A549 (cell line): Measurements from ENCODE around the gene ESPNL. TPM values are rescaled to one million over a fixed set of nuclear protein-coding genes. Genes with fewer than 3 reads are reported as not detected.

Source experiments
- ATAC-seq, 2 experiments: fragments of 200-7000 bp in 1 of 2; fragments of >200 bp in 1 of 2; cut with Nextera tagmentation in 1 of 2; cut with Tn5 transposase in 1 of 2; 3 replicates each; pipeline versions ENCODE4 v1.8.0 to v1.9.1; 2018 to 2020; ENCODE audit warnings: mild to moderate bottlenecking in 1 of 2, moderate library complexity in 1 of 2
- CTCF ChIA-PET: fragments of 300-600 bp; sonication (Branson Sonifier 250); formaldehyde crosslinking; extraction: SDS; loops from one replicate; lab custom pipeline; 2021; ENCODE audit warnings: antibody characterized with exemption, inconsistent platforms; lab: Yijun Ruan, JAX
- POLR2A ChIA-PET: fragments of 350-600 bp; formaldehyde crosslinking; extraction: SDS; loops from one replicate; lab custom pipeline; 2021; ENCODE audit warnings: antibody characterized with exemption, inconsistent platforms; lab: Yijun Ruan, JAX
- DNase-seq, 2 experiments: peaks; one replicate each; pipeline versions ENCODE4 v3.0.0 to v3.0.0-alpha.2; 2011 to 2016; ENCODE audit warnings: low read depth in 1 of 2, low spot score in 1 of 2
- FAIRE-seq: peaks from 2 replicates; lab custom pipeline; 2011; peaks lifted over from hg19 to GRCh38; lab: Jason Lieb, UNC
- H3K27ac ChIP-seq, 2 experiments: fragments of >200 bp; sonication (Bioruptor Twin); formaldehyde crosslinking; 3 replicates each; pipeline ENCODE4 v1.5.1; 2016 to 2017
- H3K4me1 ChIP-seq: fragments of >200 bp; sonication (Bioruptor Twin); formaldehyde crosslinking; 3 replicates; pipeline ENCODE4 v1.6.1; 2016
- H3K4me2 ChIP-seq: fragments of >200 bp; sonication (Bioruptor Twin); formaldehyde crosslinking; 3 replicates; pipeline ENCODE4 v1.6.1; 2016
- H3K4me3 ChIP-seq: fragments of >200 bp; sonication (Bioruptor Twin); formaldehyde crosslinking; 3 replicates; pipeline ENCODE4 v1.5.1; 2016
- H3K9me3 ChIP-seq: fragments of >200 bp; sonication (Bioruptor Twin); formaldehyde crosslinking; 3 replicates; pipeline ENCODE4 v1.6.1; 2016
- CBX8 ChIP-seq: fragments of 200-600 bp; sonication (generic); IDR thresholded peaks from 2 replicates; pipeline ENCODE4 v1.6.1; 2016
- CHD2 ChIP-seq: fragments of 150-350 bp; IDR thresholded peaks from 2 replicates; pipeline ENCODE4 v1.6.1; 2014; ENCODE audit warnings: low read length; ENCODE audit not compliant: partially characterized antibody
- EHF ChIP-seq: fragments of 250-450 bp; sonication (Bioruptor Pico); IDR thresholded peaks from 2 replicates; pipeline ENCODE4 v1.5.0; 2020; ENCODE audit warnings: mild to moderate bottlenecking
- EP300 ChIP-seq, 2 experiments: fragments of >200 bp; sonication (Bioruptor Twin); formaldehyde crosslinking; IDR thresholded peaks; 2 replicates in 1 of 2; 3 replicates in 1 of 2; pipeline ENCODE4 v1.6.1; 2016 to 2017
- FOSL2 ChIP-seq, 2 experiments: fragments of 450-650 bp in 1 of 2; fragments of >200 bp in 1 of 2; sonication (Bioruptor Twin) in 1 of 2; formaldehyde crosslinking; IDR thresholded peaks; 2 replicates each; pipeline versions ENCODE4 v1.5.0 to v1.6.1; 2016 to 2020; ENCODE audit warnings: mild to moderate bottlenecking in 1 of 2, moderate library complexity in 1 of 2
- FOXS1 ChIP-seq: fragments of 250-450 bp; sonication (Bioruptor Pico); IDR thresholded peaks from 2 replicates; pipeline ENCODE4 v1.5.0; 2020; ENCODE audit warnings: mild to moderate bottlenecking, moderate library complexity
- HOXB5 ChIP-seq: fragments of 250-450 bp; sonication (Bioruptor Pico); IDR thresholded peaks from 2 replicates; pipeline ENCODE4 v1.5.0; 2020; ENCODE audit warnings: mild to moderate bottlenecking, moderate library complexity
- MYC ChIP-seq: IDR thresholded peaks from 2 replicates; pipeline ENCODE4 v1.6.1; 2012; ENCODE audit warnings: mild to moderate bottlenecking, inconsistent platforms, low read length, improper control_type of control experiment, borderline replicate concordance
- NFE2L2 ChIP-seq: fragments of 150-350 bp; conservative IDR thresholded peaks from 2 replicates; pipeline ENCODE4 v1.6.1; 2014; ENCODE audit warnings: low read length
- NR3C1 ChIP-seq: fragments of >200 bp; sonication (Bioruptor Twin); formaldehyde crosslinking; IDR thresholded peaks from 3 replicates; pipeline ENCODE4 v1.6.1; 2017
- POLR2A ChIP-seq: IDR thresholded peaks from 2 replicates; pipeline ENCODE4 v1.6.1; 2012; ENCODE audit warnings: mild to moderate bottlenecking, low read length
- POLR2AphosphoS2 ChIP-seq: conservative IDR thresholded peaks from 2 replicates; pipeline ENCODE4 v1.6.1; 2012; ENCODE audit warnings: low read length, improper control_type of control experiment, inconsistent platforms
- RAD21 ChIP-seq, 2 experiments: fragments of >200 bp in 1 of 2; sonication (Bioruptor Twin) in 1 of 2; formaldehyde crosslinking in 1 of 2; IDR thresholded peaks in 1 of 2; conservative IDR thresholded peaks in 1 of 2; 2 replicates in 1 of 2; 3 replicates in 1 of 2; pipeline ENCODE4 v1.6.1; 2012 to 2018; ENCODE audit warnings: inconsistent platforms in 1 of 2
- RARB ChIP-seq: fragments of 250-450 bp; sonication (Bioruptor Pico); IDR thresholded peaks from 2 replicates; pipeline ENCODE4 v1.8.0; 2021; ENCODE audit warnings: mild to moderate bottlenecking, moderate library complexity
- RCOR1 ChIP-seq: fragments of 150-350 bp; IDR thresholded peaks from 2 replicates; pipeline ENCODE4 v1.6.1; 2014; ENCODE audit warnings: antibody characterized with exemption, low read length, low read depth
- RFX5 ChIP-seq: fragments of 450-650 bp; IDR thresholded peaks from 2 replicates; pipeline ENCODE4 v1.7.1; 2014; ENCODE audit warnings: antibody characterized with exemption, mild to moderate bottlenecking, moderate library complexity
- RNF2 ChIP-seq: fragments of 200-600 bp; sonication (generic); IDR thresholded peaks from 2 replicates; pipeline ENCODE4 v1.6.1; 2016; ENCODE audit warnings: low read depth, mild to moderate bottlenecking, antibody characterized with exemption, moderate library complexity, borderline replicate concordance
- SREBF2 ChIP-seq: fragments of 450-650 bp; IDR thresholded peaks from 2 replicates; pipeline ENCODE4 v1.6.1; 2014; ENCODE audit warnings: mild to moderate bottlenecking, moderate library complexity
- TFCP2L1 ChIP-seq: fragments of 250-450 bp; sonication (Bioruptor Pico); IDR thresholded peaks from 2 replicates; pipeline ENCODE4 v1.5.0; 2021; ENCODE audit warnings: mild to moderate bottlenecking
- ZNF302 ChIP-seq: fragments of 250-450 bp; sonication (Bioruptor Pico); IDR thresholded peaks from 2 replicates; pipeline ENCODE4 v1.9.0; 2021; ENCODE audit warnings: inconsistent platforms, mild to moderate bottlenecking, moderate library complexity
- WGBS: methylation state at CpG from one replicate; pipeline ENCODE4 v1.1.6; 2017; ENCODE audit errors: missing lambda C conversion rate; 5-methylcytosine and 5-hydroxymethylcytosine counted together
- polyA plus RNA-seq, 4 experiments: library from polyadenylated mRNA; depleted of rRNA in 3 of 4; stranded (reverse); fragments of >200 nt; fragmentation: RNase III in 1 of 4; extraction: RNeasy Plus Mini Kit Qiagen cat#74134 plus additional on column Dnase treatment in 1 of 4; gene quantifications; 2 replicates in 3 of 4; 3 replicates in 1 of 4; pipeline ENCODE4 v1.2.3, GENCODE V29; 2011 to 2017
- TF ChIP-seq, protein P1 (sequence below): fragments of 250-450 bp; sonication (Bioruptor Pico); IDR thresholded peaks from 2 replicates; pipeline ENCODE4 v1.5.0; 2020; ENCODE audit warnings: low read depth, mild to moderate bottlenecking, moderate library complexity
- TF ChIP-seq, protein P2 (sequence below): IDR thresholded peaks from 2 replicates; pipeline ENCODE4 v1.6.1; 2012
- TF ChIP-seq, protein P3 (sequence below): IDR thresholded peaks from 2 replicates; pipeline ENCODE4 v1.6.1; 2012
- TF ChIP-seq, protein P4 (sequence below): IDR thresholded peaks from 2 replicates; pipeline ENCODE4 v1.6.1; 2012; ENCODE audit warnings: low read depth, borderline replicate concordance
- TF ChIP-seq, protein P5 (sequence below): fragments of >200 bp; sonication (Bioruptor Twin); formaldehyde crosslinking; IDR thresholded peaks from 3 replicates; pipeline ENCODE4 v1.6.1; 2016
- TF ChIP-seq, protein P6 (sequence below): fragments of 250-450 bp; sonication (Bioruptor Pico); IDR thresholded peaks from 2 replicates; pipeline ENCODE4 v1.5.0; 2021; ENCODE audit warnings: mild to moderate bottlenecking, moderate library complexity, borderline replicate concordance
- TF ChIP-seq, protein P7 (sequence below): fragments of 200-600 bp; sonication (generic); IDR thresholded peaks from 2 replicates; pipeline ENCODE4 v1.6.1; 2016; ENCODE audit warnings: antibody characterized with exemption, mild to moderate bottlenecking, moderate library complexity

The ESPNL gene
- polyA plus RNA-seq, 2 of the 4 experiments (the other 2 are of a cell fraction): 0.04 to 0.22 TPM

DNA sequence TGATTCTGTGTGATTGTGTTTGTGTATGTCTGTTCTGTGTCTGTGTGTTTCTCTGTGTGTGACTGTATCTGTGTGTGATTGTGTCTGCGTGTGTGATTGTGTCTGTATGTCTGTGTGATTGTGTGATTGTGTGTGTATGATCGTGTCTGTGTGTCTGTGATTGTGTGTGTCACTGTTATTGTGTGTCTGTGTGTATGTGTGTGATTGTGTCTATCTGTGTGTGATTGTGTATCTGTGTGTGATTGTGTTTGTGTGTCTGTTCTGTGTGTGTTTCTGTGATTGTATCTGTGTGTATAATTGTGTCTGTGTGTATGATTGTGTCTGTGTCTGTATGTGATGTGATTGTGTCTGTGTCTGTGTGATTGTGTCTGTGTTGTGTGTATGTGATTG lies 26.6 kb downstream of the ESPNL start:
- Histone ChIP-seq H3K27ac (no peak overlapping the region), H3K4me1 (no peaks in the 10 kb centered on the region), H3K9me3 (no peaks in the 10 kb centered on the region), H3K4me3 (no peak overlapping the region), H3K4me2 (no peak overlapping the region)
- 89% methylated on average over 2 of the region's 2 CpGs for WGBS
- FAIRE-seq (no peak), DNase-seq (no peak), ATAC-seq (no peak)
- TF ChIP-seq, protein P1, sequence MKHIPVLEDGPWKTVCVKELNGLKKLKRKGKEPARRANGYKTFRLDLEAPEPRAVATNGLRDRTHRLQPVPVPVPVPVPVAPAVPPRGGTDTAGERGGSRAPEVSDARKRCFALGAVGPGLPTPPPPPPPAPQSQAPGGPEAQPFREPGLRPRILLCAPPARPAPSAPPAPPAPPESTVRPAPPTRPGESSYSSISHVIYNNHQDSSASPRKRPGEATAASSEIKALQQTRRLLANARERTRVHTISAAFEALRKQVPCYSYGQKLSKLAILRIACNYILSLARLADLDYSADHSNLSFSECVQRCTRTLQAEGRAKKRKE (CRISPR knock-in tag): no peak
- TF ChIP-seq MYC (no peak), CBX8 (no peak), POLR2A (no peak), EP300 (IDR thresholded peaks at IDR 0.05) (no peak), FOXS1 (no peak), NR3C1 (no peak), RNF2 (no peak), TFCP2L1 (CRISPR knock-in tag) (no peak), HOXB5 (CRISPR knock-in tag) (no peak), SREBF2 (no peak), FOSL2 (IDR thresholded peaks at IDR 0.05) (no peak), FOSL2 (CRISPR knock-in tag; IDR thresholded peaks at IDR 0.05) (no peak), RFX5 (no peak), RARB (no peak)
- TF ChIP-seq, protein P2, sequence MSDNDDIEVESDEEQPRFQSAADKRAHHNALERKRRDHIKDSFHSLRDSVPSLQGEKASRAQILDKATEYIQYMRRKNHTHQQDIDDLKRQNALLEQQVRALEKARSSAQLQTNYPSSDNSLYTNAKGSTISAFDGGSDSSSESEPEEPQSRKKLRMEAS: no peak
- TF ChIP-seq, protein P3, sequence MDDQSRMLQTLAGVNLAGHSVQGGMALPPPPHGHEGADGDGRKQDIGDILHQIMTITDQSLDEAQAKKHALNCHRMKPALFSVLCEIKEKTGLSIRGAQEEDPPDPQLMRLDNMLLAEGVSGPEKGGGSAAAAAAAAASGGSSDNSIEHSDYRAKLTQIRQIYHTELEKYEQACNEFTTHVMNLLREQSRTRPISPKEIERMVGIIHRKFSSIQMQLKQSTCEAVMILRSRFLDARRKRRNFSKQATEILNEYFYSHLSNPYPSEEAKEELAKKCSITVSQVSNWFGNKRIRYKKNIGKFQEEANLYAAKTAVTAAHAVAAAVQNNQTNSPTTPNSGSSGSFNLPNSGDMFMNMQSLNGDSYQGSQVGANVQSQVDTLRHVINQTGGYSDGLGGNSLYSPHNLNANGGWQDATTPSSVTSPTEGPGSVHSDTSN: no peak
- TF ChIP-seq, protein P4, sequence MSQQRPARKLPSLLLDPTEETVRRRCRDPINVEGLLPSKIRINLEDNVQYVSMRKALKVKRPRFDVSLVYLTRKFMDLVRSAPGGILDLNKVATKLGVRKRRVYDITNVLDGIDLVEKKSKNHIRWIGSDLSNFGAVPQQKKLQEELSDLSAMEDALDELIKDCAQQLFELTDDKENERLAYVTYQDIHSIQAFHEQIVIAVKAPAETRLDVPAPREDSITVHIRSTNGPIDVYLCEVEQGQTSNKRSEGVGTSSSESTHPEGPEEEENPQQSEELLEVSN: no peak
- TF ChIP-seq, protein P5, sequence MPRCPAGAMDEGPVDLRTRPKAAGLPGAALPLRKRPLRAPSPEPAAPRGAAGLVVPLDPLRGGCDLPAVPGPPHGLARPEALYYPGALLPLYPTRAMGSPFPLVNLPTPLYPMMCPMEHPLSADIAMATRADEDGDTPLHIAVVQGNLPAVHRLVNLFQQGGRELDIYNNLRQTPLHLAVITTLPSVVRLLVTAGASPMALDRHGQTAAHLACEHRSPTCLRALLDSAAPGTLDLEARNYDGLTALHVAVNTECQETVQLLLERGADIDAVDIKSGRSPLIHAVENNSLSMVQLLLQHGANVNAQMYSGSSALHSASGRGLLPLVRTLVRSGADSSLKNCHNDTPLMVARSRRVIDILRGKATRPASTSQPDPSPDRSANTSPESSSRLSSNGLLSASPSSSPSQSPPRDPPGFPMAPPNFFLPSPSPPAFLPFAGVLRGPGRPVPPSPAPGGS: no peak
- TF ChIP-seq, protein P6, sequence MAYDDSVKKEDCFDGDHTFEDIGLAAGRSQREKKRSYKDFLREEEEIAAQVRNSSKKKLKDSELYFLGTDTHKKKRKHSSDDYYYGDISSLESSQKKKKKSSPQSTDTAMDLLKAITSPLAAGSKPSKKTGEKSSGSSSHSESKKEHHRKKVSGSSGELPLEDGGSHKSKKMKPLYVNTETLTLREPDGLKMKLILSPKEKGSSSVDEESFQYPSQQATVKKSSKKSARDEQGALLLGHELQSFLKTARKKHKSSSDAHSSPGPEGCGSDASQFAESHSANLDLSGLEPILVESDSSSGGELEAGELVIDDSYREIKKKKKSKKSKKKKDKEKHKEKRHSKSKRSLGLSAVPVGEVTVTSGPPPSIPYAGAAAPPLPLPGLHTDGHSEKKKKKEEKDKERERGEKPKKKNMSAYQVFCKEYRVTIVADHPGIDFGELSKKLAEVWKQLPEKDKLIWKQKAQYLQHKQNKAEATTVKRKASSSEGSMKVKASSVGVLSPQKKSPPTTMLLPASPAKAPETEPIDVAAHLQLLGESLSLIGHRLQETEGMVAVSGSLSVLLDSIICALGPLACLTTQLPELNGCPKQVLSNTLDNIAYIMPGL: no peak
- ChIA-PET POLR2A (interaction anchor here (0.6 kb wide), 1 partner anchor 162 kb away, joined by 4 read pairs; no protein-coding TSS in a partner anchor), CTCF (interaction anchor here (0.6 to 1.2 kb wide), 2 partner anchors 12 to 27 kb away, joined by 3 read pairs; no protein-coding TSS in a partner anchor)

DNA sequence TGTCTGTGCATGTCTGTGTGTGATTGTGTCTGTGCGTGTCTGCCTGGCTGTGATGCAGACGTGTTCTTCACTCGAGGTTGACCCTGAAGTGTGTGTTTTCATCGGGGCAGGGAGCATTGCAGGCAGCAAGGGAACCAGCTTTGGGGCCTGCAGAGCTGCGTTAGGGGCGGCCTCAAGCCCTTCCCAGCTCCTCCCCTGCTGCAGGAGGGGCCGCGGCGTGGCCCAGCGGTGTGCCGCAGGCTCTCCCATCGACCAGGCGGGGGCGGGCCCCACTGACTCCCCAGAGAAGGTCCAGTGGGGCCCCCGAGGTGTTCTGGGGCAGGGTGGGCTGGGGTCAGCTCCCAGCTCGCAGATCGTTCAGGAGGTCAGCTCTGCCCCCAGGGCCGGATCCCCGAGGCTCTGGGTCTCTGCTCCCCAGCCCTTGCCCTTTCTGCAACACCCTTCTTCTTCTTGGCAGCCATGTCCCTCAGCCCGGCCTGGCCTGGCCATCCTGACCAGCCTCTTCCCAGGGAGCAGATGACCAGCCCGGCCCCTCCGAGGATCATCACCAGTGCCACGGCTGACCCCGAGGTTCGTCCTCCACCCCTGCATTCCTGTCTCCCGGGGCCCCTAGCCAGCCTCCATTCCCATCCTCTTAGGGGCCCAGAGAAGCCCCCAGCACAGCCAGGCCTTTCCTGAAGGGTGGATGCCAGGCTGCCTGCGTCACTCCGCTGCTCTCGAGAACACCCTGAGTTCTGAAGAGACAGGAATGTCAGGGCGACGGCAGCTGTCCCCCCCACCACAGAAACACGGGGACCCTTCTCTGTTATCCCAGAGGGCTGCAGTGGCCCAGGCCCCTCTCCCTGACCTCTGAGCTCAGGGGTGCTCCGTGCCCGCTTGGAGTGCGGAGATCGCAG lies 27.3 kb downstream of the ESPNL start:
- no peak for FAIRE-seq
- H3K27ac ChIP-seq: 0 out of 6 replicates have a peak overlapping the region, but pooled peaks of 1 of the 2 experiments have one; percentile 42
- peak in 1 of 2 experiments; percentile 44 for DNase-seq
- CTCF ChIA-PET: interaction anchor here (0.6 to 1.2 kb wide), 2 partner anchors 12 to 26 kb away, joined by 3 read pairs; no protein-coding TSS in a partner anchor
- no peaks in the 10 kb centered on the region for H3K4me1 ChIP-seq
- H3K4me3 ChIP-seq: no peak overlapping the region
- no peaks in the 10 kb centered on the region for H3K9me3 ChIP-seq
- H3K4me2 ChIP-seq: 0 out of 3 replicates have a peak overlapping the region, but pooled peaks have one; percentile 12
- peak; percentile 42 to 80; a peak in 4 of 6 replicates for ATAC-seq
- POLR2A ChIA-PET: interaction anchor here (0.6 kb wide), 1 partner anchor 162 kb away, joined by 4 read pairs; no protein-coding TSS in a partner anchor
- 71% methylated on average over 17 of the region's 36 CpGs for WGBS
- TF ChIP-seq NFE2L2 (no peak), ZNF302 (CRISPR knock-in tag) (no peak), EP300 (IDR thresholded peaks at IDR 0.05) (no peak), RCOR1 (no peak), RAD21 (conservative IDR thresholded peaks at IDR 0.05 in 1 of 2, IDR thresholded peaks at IDR 0.05 in 1 of 2) (no peak), CHD2 (no peak), POLR2AphosphoS2 (no peak), EHF (no peak)
- TF ChIP-seq, protein P7, sequence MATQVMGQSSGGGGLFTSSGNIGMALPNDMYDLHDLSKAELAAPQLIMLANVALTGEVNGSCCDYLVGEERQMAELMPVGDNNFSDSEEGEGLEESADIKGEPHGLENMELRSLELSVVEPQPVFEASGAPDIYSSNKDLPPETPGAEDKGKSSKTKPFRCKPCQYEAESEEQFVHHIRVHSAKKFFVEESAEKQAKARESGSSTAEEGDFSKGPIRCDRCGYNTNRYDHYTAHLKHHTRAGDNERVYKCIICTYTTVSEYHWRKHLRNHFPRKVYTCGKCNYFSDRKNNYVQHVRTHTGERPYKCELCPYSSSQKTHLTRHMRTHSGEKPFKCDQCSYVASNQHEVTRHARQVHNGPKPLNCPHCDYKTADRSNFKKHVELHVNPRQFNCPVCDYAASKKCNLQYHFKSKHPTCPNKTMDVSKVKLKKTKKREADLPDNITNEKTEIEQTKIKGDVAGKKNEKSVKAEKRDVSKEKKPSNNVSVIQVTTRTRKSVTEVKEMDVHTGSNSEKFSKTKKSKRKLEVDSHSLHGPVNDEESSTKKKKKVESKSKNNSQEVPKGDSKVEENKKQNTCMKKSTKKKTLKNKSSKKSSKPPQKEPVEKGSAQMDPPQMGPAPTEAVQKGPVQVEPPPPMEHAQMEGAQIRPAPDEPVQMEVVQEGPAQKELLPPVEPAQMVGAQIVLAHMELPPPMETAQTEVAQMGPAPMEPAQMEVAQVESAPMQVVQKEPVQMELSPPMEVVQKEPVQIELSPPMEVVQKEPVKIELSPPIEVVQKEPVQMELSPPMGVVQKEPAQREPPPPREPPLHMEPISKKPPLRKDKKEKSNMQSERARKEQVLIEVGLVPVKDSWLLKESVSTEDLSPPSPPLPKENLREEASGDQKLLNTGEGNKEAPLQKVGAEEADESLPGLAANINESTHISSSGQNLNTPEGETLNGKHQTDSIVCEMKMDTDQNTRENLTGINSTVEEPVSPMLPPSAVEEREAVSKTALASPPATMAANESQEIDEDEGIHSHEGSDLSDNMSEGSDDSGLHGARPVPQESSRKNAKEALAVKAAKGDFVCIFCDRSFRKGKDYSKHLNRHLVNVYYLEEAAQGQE: no peak
